DND-41 (cell line): ENCODE measurements around the gene IDH3A.

Experiments
- CTCF ChIP-seq: IDR thresholded peaks from 2 replicates; pipeline ENCODE4 v1.5.1; 2012; ENCODE audit warnings: borderline replicate concordance, low read length, moderate library complexity, mild to moderate bottlenecking; ENCODE audit not compliant: poor library complexity, severe bottlenecking; ENCODE audit errors: extremely low read depth
- EZH2 ChIP-seq: IDR thresholded peaks from 3 replicates; pipeline ENCODE4 v1.6.1; 2012; ENCODE audit warnings: borderline replicate concordance, low read depth, mild to moderate bottlenecking, moderate library complexity, low read length, inconsistent platforms; ENCODE audit not compliant: severe bottlenecking

GRCh38 chr15:78192826-78193594 is 43.8 kb downstream of the IDH3A start:
- TF ChIP-seq CTCF (no peak), EZH2 (no peak)
